OCI-LY1 (cell line): Measurements from ENCODE around the gene OR9A2.

Experiments used
- H2AFZ ChIP-seq: fragments of 200-600 bp; sonication (generic), shearing (Covaris generic); 2 replicates; pipeline ENCODE4 v1.6.0; 2014; ENCODE audit warnings: antibody characterized with exemption, mild to moderate bottlenecking, low read length
- H3F3A ChIP-seq: fragments of 200-600 bp; sonication (generic), shearing (Covaris generic); 2 replicates; pipeline ENCODE4 v1.6.0; 2014; ENCODE audit warnings: mild to moderate bottlenecking, antibody characterized with exemption, low read length, moderate library complexity; ENCODE audit not compliant: insufficient read depth
- H3K27ac ChIP-seq: fragments of 200-600 bp; sonication (generic); 2 replicates; pipeline ENCODE4 v1.5.1; 2014; ENCODE audit warnings: low read length, mixed run types, mild to moderate bottlenecking, low read depth; ENCODE audit not compliant: poor library complexity, severe bottlenecking
- H3K27me3 ChIP-seq: fragments of 200-600 bp; sonication (generic); 2 replicates; pipeline ENCODE4 v1.6.0; 2014; ENCODE audit warnings: antibody characterized with exemption, mild to moderate bottlenecking, low read length, moderate library complexity; ENCODE audit not compliant: insufficient read depth
- H3K36me3 ChIP-seq: fragments of 200-600 bp; sonication (generic); 2 replicates; pipeline ENCODE4 v1.6.1; 2014; ENCODE audit warnings: mild to moderate bottlenecking, antibody characterized with exemption, low read length, moderate library complexity, mixed read lengths; ENCODE audit not compliant: insufficient read depth
- H3K4me1 ChIP-seq: fragments of 200-600 bp; sonication (generic); 2 replicates; pipeline ENCODE4 v1.5.1; 2014; ENCODE audit warnings: mild to moderate bottlenecking, low read length, moderate library complexity; ENCODE audit not compliant: insufficient read depth, severe bottlenecking
- H3K4me2 ChIP-seq: fragments of 200-600 bp; sonication (generic), shearing (Covaris generic); 2 replicates; pipeline ENCODE4 v1.6.1; 2014; ENCODE audit warnings: low read length
- H3K4me3 ChIP-seq: fragments of 200-600 bp; sonication (generic); 2 replicates; pipeline ENCODE4 v1.5.1; 2014; ENCODE audit warnings: low read length, low read depth, mild to moderate bottlenecking, mixed read lengths; ENCODE audit not compliant: poor library complexity, severe bottlenecking
- H3K79me2 ChIP-seq: fragments of 200-600 bp; shearing (Covaris generic); 2 replicates; pipeline ENCODE4 v1.6.1; 2016; ENCODE audit warnings: mixed run types, low read length, mixed read lengths; ENCODE audit not compliant: insufficient read depth
- H3K9ac ChIP-seq: fragments of 200-600 bp; sonication (generic), shearing (Covaris generic); 2 replicates; pipeline ENCODE4 v1.6.1; 2014; ENCODE audit warnings: mild to moderate bottlenecking, low read length, mixed read lengths
- H3K9me2 ChIP-seq: fragments of 200-600 bp; sonication (generic), shearing (Covaris generic); 2 replicates; pipeline ENCODE4 v1.6.1; 2014; ENCODE audit warnings: low read depth, mild to moderate bottlenecking, low read length, mixed read lengths
- H3K9me3 ChIP-seq: fragments of 200-600 bp; shearing (Covaris generic); 2 replicates; pipeline ENCODE4 v1.6.1; 2014; ENCODE audit warnings: low read length, mixed read lengths
- H4K20me1 ChIP-seq: fragments of 200-600 bp; sonication (generic), shearing (Covaris generic); 2 replicates; pipeline ENCODE4 v1.6.0; 2016; ENCODE audit warnings: mild to moderate bottlenecking, low read length; ENCODE audit not compliant: insufficient read depth
- CTCF ChIP-seq: fragments of 200-600 bp; sonication (generic), shearing (Covaris generic); IDR thresholded peaks from 2 replicates; pipeline ENCODE4 v1.5.1; 2017; ENCODE audit warnings: mild to moderate bottlenecking, antibody characterized with exemption, low read length, moderate library complexity, mixed read lengths
- EZH2 ChIP-seq: fragments of 200-600 bp; sonication (generic), shearing (Covaris generic); IDR thresholded peaks from 2 replicates; pipeline ENCODE4 v1.8.0; 2017; ENCODE audit warnings: borderline replicate concordance, mixed run types, mild to moderate bottlenecking, antibody characterized with exemption, low read length, moderate library complexity, mixed read lengths

The OR9A2 gene

GRCh38 chr7:143015926-143016490, 10.9 kb downstream of the OR9A2 start:
- Histone ChIP-seq H3K9ac (no peak overlapping the region), H2AFZ (no peak overlapping the region), H3K9me2 (no peaks in the 10 kb centered on the region), H4K20me1 (no peaks in the 10 kb centered on the region), H3K4me1 (no peaks in the 10 kb centered on the region), H3F3A (no peaks in the 10 kb centered on the region), H3K4me2 (no peak overlapping the region), H3K9me3 (no peaks in the 10 kb centered on the region), H3K79me2 (no peaks in the 10 kb centered on the region), H3K4me3 (no peak overlapping the region), H3K27me3 (no peaks in the 10 kb centered on the region), H3K27ac (no peak overlapping the region), H3K36me3 (no peaks in the 10 kb centered on the region)
- TF ChIP-seq EZH2: no peak

GRCh38 chr7:143015084-143015483, 11.8 kb downstream of the OR9A2 start:
- no peaks in the 10 kb centered on the region for H3K9me2 ChIP-seq
- TF ChIP-seq EZH2: no peak
- TF ChIP-seq CTCF: no peak
- H3K9me3 ChIP-seq: no peaks in the 10 kb centered on the region
- no peaks in the 10 kb centered on the region for H4K20me1 ChIP-seq
- no peaks in the 10 kb centered on the region for H3K27me3 ChIP-seq
- no peak overlapping the region for H3K9ac ChIP-seq
- H3K4me3 ChIP-seq: no peak overlapping the region
- no peaks in the 10 kb centered on the region for H3K36me3 ChIP-seq
- H3K27ac ChIP-seq: no peak overlapping the region
- H3F3A ChIP-seq: no peaks in the 10 kb centered on the region
- no peak overlapping the region for H2AFZ ChIP-seq
- H3K4me2 ChIP-seq: no peak overlapping the region
- H3K79me2 ChIP-seq: no peaks in the 10 kb centered on the region
- no peaks in the 10 kb centered on the region for H3K4me1 ChIP-seq

GRCh38 chr7:143013893-143014292, 13.0 kb downstream of the OR9A2 start:
- H3K4me1 ChIP-seq: no peaks in the 10 kb centered on the region
- no peak overlapping the region for H3K27ac ChIP-seq
- H3K9me3 ChIP-seq: no peaks in the 10 kb centered on the region
- H3K9ac ChIP-seq: no peak overlapping the region
- H3K36me3 ChIP-seq: no peaks in the 10 kb centered on the region
- no peaks in the 10 kb centered on the region for H3K9me2 ChIP-seq
- no peaks in the 10 kb centered on the region for H4K20me1 ChIP-seq
- no peaks in the 10 kb centered on the region for H3K27me3 ChIP-seq
- H2AFZ ChIP-seq: no peak overlapping the region
- H3F3A ChIP-seq: no peaks in the 10 kb centered on the region
- H3K79me2 ChIP-seq: no peaks in the 10 kb centered on the region
- H3K4me2 ChIP-seq: no peak overlapping the region
- no peak overlapping the region for H3K4me3 ChIP-seq
- TF ChIP-seq EZH2 (no peak), CTCF (no peak)

GRCh38 chr7:143013473-143013872, 13.5 kb downstream of the OR9A2 start:
- Histone ChIP-seq H3K9ac (no peak overlapping the region), H2AFZ (no peak overlapping the region), H3K4me2 (no peak overlapping the region), H3K36me3 (no peaks in the 10 kb centered on the region), H3K9me2 (no peaks in the 10 kb centered on the region), H3K4me3 (no peak overlapping the region), H3F3A (no peaks in the 10 kb centered on the region), H3K4me1 (no peaks in the 10 kb centered on the region), H3K9me3 (no peaks in the 10 kb centered on the region), H3K79me2 (no peaks in the 10 kb centered on the region), H3K27ac (no peak overlapping the region), H3K27me3 (no peaks in the 10 kb centered on the region), H4K20me1 (no peaks in the 10 kb centered on the region)
- TF ChIP-seq CTCF: no peak
- TF ChIP-seq EZH2: no peak
